ENCODE measurements around the gene ALOX5AP. TPM values are rescaled to one million over a fixed set of nuclear protein-coding genes. Genes with fewer than 3 reads are reported as not detected.

ALOX5AP gene
- total RNA-seq, 1 experiment from 2014 or later = not detected

GRCh38 chr13:30724778-30725177 lies 10.6 kb upstream of the ALOX5AP start:
- Histone ChIP-seq H3K4me1 (ENCODE audit: insufficient read depth, low read length, poor library complexity, severe bottlenecking) (no peaks in the 10 kb centered on the region), H3K9me3 (ENCODE audit: low read depth, low read length, poor library complexity, severe bottlenecking) (no peaks in the 10 kb centered on the region), H3K36me3 (ENCODE audit: insufficient read depth, low read length, poor library complexity, severe bottlenecking) (no peaks in the 10 kb centered on the region), H3K4me3 (ENCODE audit: low read depth, low read length, poor library complexity, severe bottlenecking) (no peak overlapping the region), H3K27me3 (replicated peaks; ENCODE audit: insufficient read depth, low read depth, low read length, poor library complexity) (no peaks in the 10 kb centered on the region), H3K27ac (ENCODE audit: low read depth, low read length, poor library complexity, severe bottlenecking) (no peak overlapping the region)
- intact Hi-C loops (cut with micrococcal nuclease; ENCODE audit: unreplicated experiment) = no loop called here
- POLR2A ChIA-PET (ENCODE audit: low non-redundant PET) = no interaction called here
- CTCF ChIA-PET = no interaction called here
- no peak for DNase-seq (ENCODE audit: low spot score)
- TF ChIP-seq CTCF (conservative IDR thresholded peaks at IDR 0.05; ENCODE audit: low read depth, low read length) (no peak), EZH2 (IDR thresholded peaks at IDR 0.05; ENCODE audit: borderline replicate concordance, low read depth, low read length, poor library complexity, severe bottlenecking) (no peak)
- BruUV-seq (replicated peaks) = no TSS peak

- BruUV-seq (replicated peaks) = no TSS peak
- ChIA-PET POLR2A (ENCODE audit: low non-redundant PET) (no interaction called here), CTCF (no interaction called here)
- DNase-seq (ENCODE audit: low spot score) = no peak
- TF ChIP-seq EZH2 (IDR thresholded peaks at IDR 0.05; ENCODE audit: borderline replicate concordance, low read depth, low read length, poor library complexity, severe bottlenecking) (no peak), CTCF (conservative IDR thresholded peaks at IDR 0.05; ENCODE audit: low read depth, low read length) (no peak)
- intact Hi-C loops (cut with micrococcal nuclease; ENCODE audit: unreplicated experiment) = no loop called here
- no peaks in the 10 kb centered on the region for H3K4me1 ChIP-seq (ENCODE audit: insufficient read depth, low read length, poor library complexity, severe bottlenecking)
- no peak overlapping the region for H3K4me3 ChIP-seq (ENCODE audit: low read depth, low read length, poor library complexity, severe bottlenecking)
- H3K27ac ChIP-seq (ENCODE audit: low read depth, low read length, poor library complexity, severe bottlenecking) = no peak overlapping the region
- no peaks in the 10 kb centered on the region for H3K36me3 ChIP-seq (ENCODE audit: insufficient read depth, low read length, poor library complexity, severe bottlenecking)
- H3K9me3 ChIP-seq (ENCODE audit: low read depth, low read length, poor library complexity, severe bottlenecking) = no peaks in the 10 kb centered on the region
- H3K27me3 ChIP-seq (replicated peaks; ENCODE audit: insufficient read depth, low read depth, low read length, poor library complexity) = no peaks in the 10 kb centered on the region
Observed at GRCh38 chr13:30725326-30726085, 9.8 kb upstream of the ALOX5AP start.

- DNase-seq (ENCODE audit: low spot score) = no peak
Observed at GRCh38 chr13:30726192-30726591, 9.2 kb upstream of the ALOX5AP start.

More at GRCh38 chr13:30726192-30726591, 9.2 kb upstream of the ALOX5AP start:
- H3K27ac ChIP-seq (ENCODE audit: low read depth, low read length, poor library complexity, severe bottlenecking) = no peak overlapping the region
- no peaks in the 10 kb centered on the region for H3K27me3 ChIP-seq (replicated peaks; ENCODE audit: insufficient read depth, low read depth, low read length, poor library complexity)
- POLR2A ChIA-PET (ENCODE audit: low non-redundant PET) = no interaction called here
- CTCF ChIA-PET = no interaction called here
- no peaks in the 10 kb centered on the region for H3K36me3 ChIP-seq (ENCODE audit: insufficient read depth, low read length, poor library complexity, severe bottlenecking)
- no peak overlapping the region for H3K4me3 ChIP-seq (ENCODE audit: low read depth, low read length, poor library complexity, severe bottlenecking)
- intact Hi-C loops (cut with micrococcal nuclease; ENCODE audit: unreplicated experiment) = no loop called here
- H3K9me3 ChIP-seq (ENCODE audit: low read depth, low read length, poor library complexity, severe bottlenecking) = no peaks in the 10 kb centered on the region
- TF ChIP-seq CTCF (conservative IDR thresholded peaks at IDR 0.05; ENCODE audit: low read depth, low read length) (no peak), EZH2 (IDR thresholded peaks at IDR 0.05; ENCODE audit: borderline replicate concordance, low read depth, low read length, poor library complexity, severe bottlenecking) (no peak)
- no TSS peak for BruUV-seq (replicated peaks)
- H3K4me1 ChIP-seq (ENCODE audit: insufficient read depth, low read length, poor library complexity, severe bottlenecking) = no peaks in the 10 kb centered on the region
